Neutrophil (primary cell): Measurements from ENCODE around the gene SOS1.
A peak's percentile ranks its signal among the peaks of the same experiment; 100 is the strongest.

Experiments
- H3K27ac ChIP-seq: fragments of 200-600 bp; sonication (generic); 2 replicates; pipeline ENCODE4 v1.5.1; 2016; ENCODE audit warnings: mild to moderate bottlenecking, moderate library complexity
- H3K27me3 ChIP-seq: fragments of 200-600 bp; sonication (generic); 2 replicates; pipeline ENCODE4 v1.6.0; 2016; ENCODE audit warnings: mild to moderate bottlenecking
- H3K36me3 ChIP-seq: fragments of 200-600 bp; sonication (generic); 2 replicates; pipeline ENCODE4 v1.5.1; 2017
- H3K4me1 ChIP-seq, 2 experiments: fragments of 200-600 bp in 1 of 2; sonication (generic) in 1 of 2; 1 replicate in 1 of 2; 2 replicates in 1 of 2; pipeline versions ENCODE4 v1.5.1 to v1.6.1; 2013 to 2016; ENCODE audit warnings: low read depth in 1 of 2, low read length in 1 of 2, mild to moderate bottlenecking in 1 of 2, moderate library complexity in 1 of 2; ENCODE audit not compliant: control insufficient read depth in 1 of 2, insufficient read depth in 1 of 2
- H3K4me3 ChIP-seq, 2 experiments: fragments of 200-600 bp in 1 of 2; sonication (generic) in 1 of 2; 1 replicate in 1 of 2; 2 replicates in 1 of 2; pipeline ENCODE4 v1.5.1; 2013 to 2016; ENCODE audit warnings: low read depth in 1 of 2, low read length in 1 of 2, mild to moderate bottlenecking in 1 of 2, moderate library complexity in 1 of 2
- H3K9me3 ChIP-seq: fragments of 200-600 bp; sonication (generic); 2 replicates; pipeline ENCODE4 v1.5.1; 2016
- CTCF ChIP-seq: fragments of 200-600 bp; sonication (generic); IDR thresholded peaks from 2 replicates; pipeline ENCODE4 v1.5.1; 2016; ENCODE audit warnings: antibody characterized with exemption

SOS1 gene

GRCh38 chr2:38959466-38959865, 161.4 kb downstream of the SOS1 start:
- H3K9me3 ChIP-seq, result no peaks in the 10 kb centered on the region
- H3K27me3 ChIP-seq, result peaks cover 44% of the 10 kb centered on the region
- H3K36me3 ChIP-seq, result no peaks in the 10 kb centered on the region
- peak overlapping the region in 1 of 2 experiments; percentile 40 for H3K4me3 ChIP-seq
- H3K27ac ChIP-seq, result no peak overlapping the region
- no peak for TF ChIP-seq CTCF
- H3K4me1 ChIP-seq, result peaks cover 7 to 8% of the 10 kb centered on the region in 2 experiments

- H3K27ac ChIP-seq, result no peak overlapping the region
- H3K4me3 ChIP-seq, result no peak overlapping the region
- no peaks in the 10 kb centered on the region for H3K9me3 ChIP-seq
- H3K36me3 ChIP-seq, result no peaks in the 10 kb centered on the region
- H3K27me3 ChIP-seq, result peaks cover 44% of the 10 kb centered on the region
- peaks cover 7 to 8% of the 10 kb centered on the region in 2 experiments for H3K4me1 ChIP-seq
- no peak for TF ChIP-seq CTCF
These were observed 162.9 kb downstream of the SOS1 start for GRCh38 chr2:38957972-38958371.

- TF ChIP-seq CTCF, result no peak
- Histone ChIP-seq H3K4me3 (no peak overlapping the region), H3K27me3 (no peaks in the 10 kb centered on the region), H3K9me3 (no peaks in the 10 kb centered on the region), H3K4me1 (no peaks in the 10 kb centered on the region), H3K36me3 (no peaks in the 10 kb centered on the region), H3K27ac (no peak overlapping the region)
These were observed 169.1 kb downstream of the SOS1 start for GRCh38 chr2:38951766-38952165.

GRCh38 chr2:38948995-38949394, 171.9 kb downstream of the SOS1 start:
- Histone ChIP-seq H3K4me3 (no peak overlapping the region), H3K27ac (no peak overlapping the region), H3K36me3 (no peaks in the 10 kb centered on the region), H3K4me1 (peaks cover 3 to 11% of the 10 kb centered on the region in 2 experiments), H3K27me3 (no peaks in the 10 kb centered on the region), H3K9me3 (no peaks in the 10 kb centered on the region)
- TF ChIP-seq CTCF, result no peak

- no peak for TF ChIP-seq CTCF
- Histone ChIP-seq H3K9me3 (no peaks in the 10 kb centered on the region), H3K4me1 (peaks cover 3 to 11% of the 10 kb centered on the region in 2 experiments), H3K36me3 (no peaks in the 10 kb centered on the region), H3K27me3 (no peaks in the 10 kb centered on the region), H3K4me3 (no peak overlapping the region), H3K27ac (no peak overlapping the region)
These were observed 172.4 kb downstream of the SOS1 start for GRCh38 chr2:38948387-38948882.
